HG03558 (cell line): ENCODE data around the gene CNTNAP2.

Source experiments
- ATAC-seq: cut with Tn5 transposase; IDR thresholded peaks from one replicate; pipeline ENCODE4 v1.9.1; 2021; ENCODE audit warnings: moderate number of reproducible peaks; ENCODE audit not compliant: unreplicated experiment; ENCODE audit errors: extremely low read depth

CNTNAP2 gene

DNA sequence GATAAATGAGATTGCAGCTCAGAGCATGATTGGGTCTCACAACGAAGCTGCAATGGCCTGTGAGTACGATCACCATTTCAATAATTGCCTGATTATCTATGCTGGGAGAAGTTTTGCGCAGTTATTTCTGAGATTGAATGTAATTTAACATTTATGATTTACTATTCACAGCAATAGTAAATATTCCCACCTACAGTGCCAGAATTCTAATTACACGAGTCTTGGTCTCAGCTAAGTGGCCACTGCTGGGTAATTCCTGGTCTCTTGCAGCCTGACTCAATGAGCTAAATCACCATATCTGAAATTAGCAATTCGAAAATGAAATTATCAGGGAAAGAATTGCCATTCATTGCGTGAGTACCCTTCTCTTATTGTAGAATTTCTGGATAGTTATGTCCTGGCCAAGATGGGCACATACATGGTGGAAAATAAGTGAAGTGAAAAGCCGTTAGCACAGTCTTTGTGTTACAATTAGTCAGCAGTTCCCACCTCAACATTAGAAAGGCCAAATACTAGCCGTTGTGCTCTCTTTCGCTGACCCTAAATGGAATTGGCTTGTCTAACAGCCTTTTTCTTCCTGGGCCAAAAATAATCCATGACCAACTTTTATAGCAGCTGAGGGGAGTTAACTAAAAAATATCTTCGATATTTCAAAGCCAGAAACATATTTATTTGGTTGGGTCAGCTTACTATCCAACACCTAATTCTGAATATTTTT is 1793.0 kb downstream of the CNTNAP2 start:
- ATAC-seq, result no peak

DNA sequence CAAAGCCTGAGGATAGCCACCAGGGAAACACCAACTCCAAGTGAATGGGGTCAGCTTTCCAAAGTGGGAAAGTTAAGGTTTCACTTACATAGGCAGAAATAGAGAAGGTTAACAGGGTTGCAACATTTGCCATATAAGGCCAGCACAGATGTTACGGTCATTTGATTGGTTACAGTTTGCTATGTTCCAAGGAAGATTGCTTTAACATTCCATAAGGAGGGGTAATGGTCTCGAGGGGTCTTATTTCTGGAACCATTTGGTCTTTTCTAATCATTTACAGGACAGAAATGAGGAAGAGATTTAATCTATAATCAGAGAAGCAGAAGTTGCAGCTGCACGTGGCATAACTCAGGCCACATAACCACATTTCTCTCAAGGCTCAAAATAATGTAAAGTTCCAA is 1794.6 kb downstream of the CNTNAP2 start:
- ATAC-seq, result no peak

DNA sequence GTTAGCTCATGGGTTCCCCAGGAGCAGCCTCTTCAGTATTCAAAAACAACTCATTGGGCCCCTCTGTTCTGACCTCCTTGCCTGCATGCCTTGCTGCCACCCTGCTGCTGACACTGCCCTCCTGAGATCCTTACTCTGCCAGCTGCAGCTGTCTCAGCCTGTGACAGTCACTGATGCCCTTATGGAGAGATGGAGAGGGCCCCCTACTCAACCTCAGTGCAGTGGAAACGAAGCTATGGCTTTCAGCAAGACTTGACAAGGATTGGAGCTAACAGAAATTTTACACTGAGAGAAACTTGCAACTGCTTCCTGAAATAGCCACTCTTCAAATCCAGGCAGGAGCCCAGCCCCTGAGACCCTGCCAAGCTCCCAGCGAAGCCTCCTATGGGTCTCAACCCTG is 1795.7 kb downstream of the CNTNAP2 start:
- ATAC-seq, result no peak

DNA sequence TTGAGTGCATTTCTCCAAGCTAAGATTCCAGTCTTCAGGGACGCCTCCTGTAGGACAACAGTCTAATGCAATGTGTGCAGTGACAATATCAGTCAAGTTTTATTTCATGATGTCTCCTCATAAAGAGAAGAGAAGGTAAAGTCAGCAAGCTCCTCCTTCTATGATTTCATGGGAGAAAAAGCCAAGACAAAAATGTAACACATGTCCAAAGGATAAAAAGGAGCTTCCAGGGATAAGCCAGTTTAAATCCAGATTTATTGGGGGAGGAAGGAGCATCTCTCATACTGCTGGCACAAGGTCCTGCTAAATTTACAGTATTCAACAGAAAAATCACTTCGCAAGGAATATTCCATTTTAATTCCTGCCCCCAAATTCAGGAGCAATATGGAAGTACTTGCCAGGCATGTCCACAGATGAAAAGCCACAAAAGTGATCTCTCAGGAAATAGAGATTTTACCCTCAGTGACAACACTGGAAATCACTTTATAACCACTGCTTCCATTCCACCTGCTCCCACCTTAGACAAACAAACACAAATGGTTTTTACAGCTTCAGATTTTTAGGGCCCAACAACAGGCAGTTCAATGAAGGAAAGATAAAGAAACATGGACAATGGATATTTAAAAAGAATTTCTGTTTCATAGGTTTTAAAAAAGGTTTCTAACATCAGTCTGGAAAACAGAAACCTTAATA is 1796.5 kb downstream of the CNTNAP2 start:
- no peak for ATAC-seq

DNA sequence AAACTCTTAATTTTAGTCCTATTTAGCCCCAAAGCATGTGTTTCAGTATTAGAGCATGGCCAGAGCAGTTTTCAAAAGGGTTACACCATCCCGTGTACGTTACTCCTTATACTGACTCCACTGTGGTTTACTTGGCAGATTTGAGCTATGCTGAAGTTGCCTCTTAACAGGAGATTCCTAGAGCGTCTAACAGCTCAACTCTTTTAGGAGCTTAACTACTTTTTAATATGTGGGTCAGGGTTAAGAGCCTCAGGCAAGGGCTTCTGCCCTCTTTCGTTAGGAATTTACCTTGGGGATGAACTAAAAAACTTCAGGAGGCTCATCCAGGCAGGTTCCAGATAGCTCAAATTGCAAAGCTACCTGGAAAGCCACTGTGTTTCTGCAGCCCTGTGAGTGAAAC is 1799.2 kb downstream of the CNTNAP2 start:
- no peak for ATAC-seq

DNA sequence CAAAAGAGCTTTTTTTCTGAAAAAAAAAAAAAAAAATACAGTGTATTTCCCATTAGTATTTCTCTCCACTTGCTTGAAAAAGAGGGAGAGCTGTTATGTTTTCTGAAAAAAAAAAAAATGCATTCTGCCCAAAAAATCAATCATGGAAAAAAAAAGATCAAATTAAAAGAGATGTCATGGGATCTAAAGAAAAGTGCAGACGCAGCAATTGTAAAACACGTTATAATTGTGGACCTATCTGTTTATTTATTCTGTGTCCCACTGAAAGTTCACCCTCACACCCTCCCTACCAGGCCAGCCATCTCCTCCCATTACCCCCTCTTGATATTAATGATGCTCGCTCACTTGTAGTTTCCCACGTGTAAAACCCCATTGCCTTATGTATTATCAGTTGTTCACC is 1800.0 kb downstream of the CNTNAP2 start:
- ATAC-seq, result no peak

DNA sequence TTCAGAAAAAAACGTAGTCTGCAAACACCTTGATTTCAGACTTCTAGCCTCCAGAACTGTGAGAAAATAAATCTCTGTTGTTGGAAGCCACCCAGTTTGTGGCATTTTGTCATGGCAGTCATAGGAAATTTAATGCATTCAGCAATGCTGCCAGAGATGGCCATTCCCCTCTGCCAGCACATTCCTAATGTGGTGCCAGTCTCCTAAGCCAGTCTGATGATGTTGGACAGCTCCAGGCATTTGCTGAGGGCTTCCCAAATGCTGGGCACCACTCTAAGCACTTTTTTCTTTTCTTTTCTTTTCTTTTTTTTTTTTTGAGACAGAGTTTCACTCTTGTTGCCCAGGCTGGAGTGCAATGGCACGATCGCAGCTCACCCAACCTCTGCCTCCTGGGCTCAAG is 1807.2 kb downstream of the CNTNAP2 start:
- ATAC-seq, result no peak

DNA sequence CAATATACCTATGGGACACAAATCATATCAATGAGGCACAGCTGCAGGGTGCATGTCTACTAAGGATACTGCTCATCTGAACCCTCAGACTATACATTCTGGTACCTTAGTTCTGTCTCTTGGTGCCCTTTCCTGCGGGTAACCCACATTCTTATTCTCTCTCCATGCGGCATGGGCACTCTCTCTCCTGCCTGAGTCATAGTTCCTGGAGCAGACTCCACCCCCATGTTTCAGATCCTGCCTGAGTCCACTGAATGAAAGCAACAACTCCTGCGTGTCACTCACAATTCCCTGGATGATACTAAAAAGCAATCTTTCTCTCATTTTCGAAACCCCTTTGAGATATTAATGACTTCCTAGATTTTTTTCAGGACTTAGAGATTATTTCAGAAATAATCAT is 1820.8 kb downstream of the CNTNAP2 start:
- no peak for ATAC-seq

DNA sequence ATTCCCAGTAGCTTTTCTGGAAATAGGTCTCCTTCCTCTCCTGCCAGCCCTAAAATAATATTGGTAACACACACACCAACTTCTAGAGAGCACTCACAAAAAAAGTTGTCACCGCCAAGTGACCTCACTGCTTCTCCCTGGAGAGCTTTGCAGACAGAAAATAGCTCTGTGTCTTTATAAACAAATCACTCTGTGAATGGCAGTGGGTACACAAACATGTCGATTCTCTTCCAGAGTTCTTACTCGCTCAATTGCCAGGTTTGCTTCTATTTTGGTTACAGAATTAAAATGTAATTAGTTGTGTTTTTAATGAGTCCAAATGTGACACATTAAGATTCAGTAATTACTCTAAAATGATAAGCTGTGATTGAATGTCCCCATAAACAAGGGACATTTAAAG is 1824.8 kb downstream of the CNTNAP2 start:
- ATAC-seq, result no peak

DNA sequence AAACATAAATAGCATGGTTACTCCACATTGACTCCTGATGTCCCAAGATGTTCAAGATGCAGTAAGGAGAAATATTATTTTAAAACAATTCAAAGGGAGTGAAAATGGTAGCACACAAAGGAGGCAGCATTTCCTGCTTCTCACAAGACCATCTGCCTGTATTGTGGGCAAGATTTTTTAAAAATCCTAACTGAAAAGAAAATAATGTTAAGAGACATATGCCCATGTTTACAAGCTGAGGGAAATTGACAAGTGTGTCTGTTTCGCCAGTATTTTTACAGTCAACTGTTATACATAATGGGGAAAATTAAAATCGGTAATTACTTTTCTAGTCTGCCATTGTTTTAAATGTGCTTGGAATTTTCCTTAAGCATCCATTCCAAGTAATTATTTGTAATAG is 1827.7 kb downstream of the CNTNAP2 start:
- no peak for ATAC-seq

DNA sequence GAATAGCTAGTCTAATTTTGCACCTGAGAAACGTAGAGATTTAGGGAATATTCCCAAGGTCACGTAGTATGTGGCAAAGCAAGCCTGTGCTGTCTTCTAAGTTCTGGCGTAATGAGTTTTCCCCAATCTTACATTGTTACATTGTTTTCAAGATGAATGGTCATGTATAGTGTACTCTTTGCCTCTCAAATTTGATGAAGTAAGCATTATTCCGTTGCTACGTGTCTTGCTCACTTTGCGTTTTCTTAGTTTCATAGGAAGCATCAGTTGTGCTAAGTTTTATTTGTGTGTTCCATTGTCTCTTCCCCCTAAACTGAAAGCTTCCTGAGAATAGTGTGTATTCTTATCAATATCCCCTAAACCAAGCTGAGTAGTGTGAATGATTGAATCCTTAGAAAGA is 1836.3 kb downstream of the CNTNAP2 start:
- no peak for ATAC-seq

DNA sequence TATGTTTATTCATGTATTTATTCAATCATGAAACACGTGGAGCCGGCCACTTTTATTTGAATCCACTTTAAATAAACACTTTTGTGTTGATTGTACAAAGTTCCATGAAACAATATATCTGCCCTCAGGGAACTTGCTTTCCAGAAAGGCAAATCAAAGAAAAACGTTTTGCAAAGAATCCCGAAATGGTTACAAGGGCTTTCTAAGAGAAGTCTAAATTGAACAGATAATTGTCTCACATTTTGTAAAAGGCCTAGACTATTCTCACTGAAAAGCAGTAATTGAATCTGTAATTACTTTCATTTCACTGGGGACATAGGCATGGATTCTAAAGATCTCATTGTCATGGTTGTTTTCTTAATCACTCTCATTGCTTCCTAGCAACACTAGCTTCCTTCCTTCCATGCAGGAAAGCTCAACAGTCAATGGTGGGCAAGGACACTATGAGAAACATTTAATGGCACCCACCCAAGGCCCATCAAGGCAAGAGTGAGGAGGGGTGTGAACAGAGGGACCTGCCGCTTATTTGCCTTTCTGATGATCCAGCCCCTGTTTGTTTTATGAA is 1851.5 kb downstream of the CNTNAP2 start:
- no peak for ATAC-seq

DNA sequence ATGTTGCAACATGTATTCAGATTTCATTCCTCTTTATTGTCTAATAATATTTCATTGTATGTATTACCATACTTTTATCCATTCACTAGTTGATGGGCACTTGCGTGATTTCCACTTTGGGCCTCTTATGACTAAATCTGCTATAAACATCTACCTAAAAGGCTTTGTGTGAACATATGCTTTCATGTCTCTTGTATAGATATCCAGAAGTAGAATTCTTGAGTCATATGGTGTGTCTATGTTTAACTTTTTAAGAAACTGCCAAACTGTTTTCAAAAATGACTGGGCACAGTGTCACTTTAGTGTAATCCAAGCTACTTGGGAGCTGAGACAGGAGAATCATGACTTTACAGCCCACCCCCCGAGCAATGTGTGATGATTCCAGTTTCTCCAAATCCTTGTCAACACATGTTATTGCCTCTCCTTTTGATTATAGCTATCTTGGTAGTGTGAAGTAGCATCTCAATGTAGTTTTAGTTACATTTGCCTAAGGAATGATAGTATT is 1855.1 kb downstream of the CNTNAP2 start:
- no peak for ATAC-seq

DNA sequence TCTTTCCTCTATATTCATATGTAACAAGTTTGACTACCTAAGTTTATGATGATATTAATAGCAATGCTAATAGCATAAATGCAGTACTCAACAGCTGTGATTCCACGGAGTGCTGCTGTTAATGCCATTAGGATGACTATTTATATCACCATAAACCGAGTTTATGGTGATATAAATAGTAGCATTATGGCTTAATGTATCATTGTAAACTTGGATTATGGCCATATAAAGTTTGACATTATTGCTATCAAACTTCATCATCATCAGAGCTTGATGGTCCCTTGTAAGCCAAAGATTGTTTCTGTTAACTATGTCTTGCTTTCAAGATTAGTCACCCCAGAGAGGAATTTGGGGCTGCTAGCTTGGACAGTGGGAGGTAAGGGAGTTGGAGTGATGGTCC is 1861.6 kb downstream of the CNTNAP2 start:
- no peak for ATAC-seq

DNA sequence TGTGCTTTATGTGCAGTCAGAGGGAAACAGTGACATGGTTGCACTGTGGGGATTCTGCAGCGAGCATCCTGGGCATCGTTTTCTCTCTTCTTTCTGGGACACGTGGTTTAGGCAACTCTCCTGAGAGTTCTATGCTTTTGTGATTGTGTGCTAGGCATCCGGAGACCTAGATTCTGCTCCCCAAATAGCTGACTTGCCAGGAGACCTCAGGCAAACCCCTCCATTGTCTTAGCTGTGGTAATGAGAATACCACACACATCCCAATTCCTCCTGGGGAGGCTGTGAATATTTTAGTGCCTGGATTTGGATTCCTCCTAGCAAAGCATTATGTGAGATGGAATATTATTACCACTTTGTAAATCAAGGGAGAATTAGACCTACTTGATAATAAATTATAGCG is 1862.0 kb downstream of the CNTNAP2 start:
- ATAC-seq, result no peak

DNA sequence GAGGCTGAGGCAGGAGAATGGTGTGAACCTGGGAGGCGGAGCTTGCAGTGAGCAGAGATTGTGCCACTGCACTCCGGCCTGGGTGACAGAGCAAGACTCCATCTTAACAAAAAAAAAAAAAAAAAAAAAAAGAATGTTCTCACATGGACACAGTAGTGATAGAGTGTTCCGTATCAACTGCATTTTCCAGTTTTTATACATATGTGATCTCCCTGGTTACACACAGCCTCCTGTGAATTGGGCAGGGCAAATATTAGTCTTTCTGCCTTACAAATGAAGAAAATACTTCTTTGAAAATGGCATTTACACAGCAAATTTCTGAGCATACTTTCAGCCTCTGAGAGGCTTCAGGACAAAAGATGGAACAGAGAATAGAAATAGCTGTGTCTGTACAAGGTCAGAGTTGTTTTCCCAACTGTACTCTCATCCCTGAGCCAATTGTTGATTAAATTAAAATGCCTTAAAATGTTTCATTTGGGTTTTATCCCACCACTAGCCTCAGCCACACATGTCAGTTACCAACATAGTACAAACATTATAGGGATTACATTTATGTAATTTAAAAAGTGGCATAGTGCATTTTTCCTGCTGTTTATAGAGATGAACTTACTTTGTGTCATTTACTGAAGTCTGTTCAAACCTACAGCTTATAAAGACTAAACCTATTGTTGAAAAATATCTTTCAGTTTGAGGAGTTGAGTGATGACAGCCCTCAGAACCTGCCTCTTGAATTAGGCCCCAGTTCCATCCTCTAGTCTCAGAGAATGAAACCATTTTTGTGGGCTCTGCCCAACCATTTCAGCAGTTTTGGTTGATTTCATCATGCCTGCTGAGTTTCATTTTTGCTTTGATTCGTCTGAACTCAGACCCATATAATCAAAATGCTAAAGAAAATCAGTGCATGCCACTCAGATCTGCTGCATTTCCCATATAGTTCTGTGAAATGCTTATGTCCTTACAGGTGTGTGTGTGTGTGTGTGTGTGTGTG is 1864.5 kb downstream of the CNTNAP2 start:
- ATAC-seq, result peak; percentile 92

DNA sequence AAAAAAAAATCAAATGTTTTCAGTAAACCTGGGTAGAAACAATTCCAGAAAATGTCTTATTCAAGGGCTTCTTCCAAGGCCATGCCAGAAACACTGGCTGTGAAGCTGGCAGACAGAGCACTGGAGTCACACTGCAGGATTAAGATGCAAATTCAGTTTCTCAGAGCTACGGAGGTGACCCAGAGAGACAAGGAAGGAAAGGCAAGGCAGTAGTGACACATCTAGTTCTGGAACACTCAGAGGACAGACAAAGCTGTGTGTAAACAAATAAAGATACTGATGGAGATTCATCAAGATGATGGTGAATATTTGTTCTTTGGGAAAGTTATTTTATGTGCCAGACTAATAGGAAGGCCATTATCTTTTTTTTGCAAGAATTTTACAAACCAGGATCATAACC is 1865.7 kb downstream of the CNTNAP2 start:
- ATAC-seq, result no peak

DNA sequence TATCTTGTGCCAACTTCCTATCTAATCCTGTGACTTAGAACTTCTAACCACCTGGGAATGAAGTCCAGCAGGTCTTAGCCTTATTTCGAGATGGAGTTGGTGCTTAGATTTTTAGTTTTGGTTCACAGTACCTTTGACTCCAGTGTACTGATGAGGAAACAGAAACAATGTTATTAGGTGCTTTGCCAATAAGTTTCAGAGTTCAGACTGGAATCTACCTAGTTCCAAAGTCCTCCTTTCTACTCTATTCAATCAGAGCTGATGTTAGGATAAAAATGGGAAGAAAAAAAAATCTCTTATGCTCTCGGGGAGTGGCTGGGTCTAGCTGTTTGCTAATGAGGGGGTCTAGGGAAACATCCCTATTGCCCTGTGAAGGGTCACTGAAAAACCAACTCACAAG is 1867.7 kb downstream of the CNTNAP2 start:
- no peak for ATAC-seq

DNA sequence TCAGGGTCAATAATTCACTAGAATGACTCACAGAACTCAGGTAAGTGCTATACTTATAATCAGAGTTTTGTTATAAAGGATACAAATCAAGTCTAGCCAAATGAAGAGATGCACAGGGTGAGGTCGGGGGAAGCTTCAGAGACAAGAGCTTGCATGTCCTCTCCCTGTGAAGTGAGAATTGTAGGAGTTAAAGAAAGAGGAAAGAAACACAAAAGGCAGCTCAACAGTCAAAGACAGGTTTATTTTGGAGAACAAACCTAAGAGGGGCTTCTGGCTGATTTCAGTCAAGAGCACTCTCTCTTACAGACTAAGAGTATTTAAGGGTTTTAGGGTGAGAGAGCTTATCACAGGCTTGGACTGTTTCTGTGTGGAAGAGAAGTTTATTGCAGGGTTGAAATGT is 1873.5 kb downstream of the CNTNAP2 start:
- no peak for ATAC-seq

DNA sequence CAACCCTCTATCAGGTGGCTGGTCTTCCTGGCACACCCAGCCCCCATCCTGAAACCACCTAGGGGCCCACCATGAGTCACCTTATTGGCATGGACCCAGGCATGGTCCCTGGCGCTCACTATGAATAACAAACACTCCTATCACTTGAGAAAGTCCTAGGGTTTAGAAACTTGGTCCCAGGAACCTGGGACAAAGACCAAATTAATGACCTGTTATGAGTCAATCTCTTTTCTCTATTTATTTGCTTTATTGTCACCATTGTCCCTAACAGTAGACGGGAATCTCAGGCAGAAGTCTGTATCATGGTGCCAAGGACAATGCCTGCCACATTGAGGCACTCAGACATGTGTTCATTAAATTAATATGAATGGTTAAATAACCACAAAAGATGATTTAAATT is 1874.3 kb downstream of the CNTNAP2 start:
- ATAC-seq, result no peak
